GM23248 (cell line): Measurements from ENCODE around the gene TUBB3. TPM values are rescaled to one million over a fixed set of nuclear protein-coding genes. Genes with fewer than 3 reads are reported as not detected.
A peak's percentile ranks its signal among the peaks of the same experiment; 100 is the strongest.

Experiments
- DNase-seq: peaks from one replicate; pipeline ENCODE4 v3.0.0-alpha.2; 2015
- H2AFZ ChIP-seq: fragments of 200-600 bp; sonication (generic); 2 replicates; pipeline ENCODE4 v1.6.1; 2016; ENCODE audit warnings: antibody characterized with exemption
- H3F3A ChIP-seq: fragments of 200-600 bp; sonication (generic); 2 replicates; pipeline ENCODE4 v1.6.1; 2016; ENCODE audit warnings: mild to moderate bottlenecking, antibody characterized with exemption, mixed run types; ENCODE audit not compliant: insufficient read depth
- H3K27ac ChIP-seq: fragments of 200-600 bp; sonication (generic); 2 replicates; pipeline ENCODE4 v1.5.1; 2016; ENCODE audit warnings: mild to moderate bottlenecking
- H3K27me3 ChIP-seq: fragments of 200-600 bp; sonication (generic); replicated peaks from 2 replicates; pipeline ENCODE4 v1.6.1; 2016; ENCODE audit warnings: mild to moderate bottlenecking; ENCODE audit not compliant: insufficient read depth
- H3K36me3 ChIP-seq: fragments of 200-600 bp; sonication (generic); 2 replicates; pipeline ENCODE4 v1.6.1; 2016; ENCODE audit warnings: low read depth, mild to moderate bottlenecking
- H3K4me1 ChIP-seq: fragments of 200-600 bp; sonication (generic); 2 replicates; pipeline ENCODE4 v1.6.1; 2016; ENCODE audit warnings: mild to moderate bottlenecking; ENCODE audit not compliant: insufficient read depth
- H3K4me2 ChIP-seq: fragments of 200-600 bp; sonication (generic); one replicate; pipeline ENCODE4 v1.6.1; 2016; ENCODE audit warnings: mild to moderate bottlenecking; ENCODE audit not compliant: unreplicated experiment
- H3K4me3 ChIP-seq: fragments of 200-600 bp; sonication (generic); 2 replicates; pipeline ENCODE4 v1.5.1; 2016; ENCODE audit warnings: mild to moderate bottlenecking
- H3K79me2 ChIP-seq: fragments of 200-600 bp; sonication (generic); 2 replicates; pipeline ENCODE4 v1.6.1; 2016; ENCODE audit warnings: mild to moderate bottlenecking; ENCODE audit not compliant: insufficient read depth
- H3K9ac ChIP-seq: fragments of 200-600 bp; sonication (generic); 2 replicates; pipeline ENCODE4 v1.6.1; 2016; ENCODE audit warnings: mild to moderate bottlenecking
- H3K9me2 ChIP-seq: fragments of 200-600 bp; sonication (generic); 2 replicates; pipeline ENCODE4 v1.6.1; 2016; ENCODE audit warnings: mixed run types, mild to moderate bottlenecking, moderate library complexity; ENCODE audit not compliant: insufficient read depth
- H3K9me3 ChIP-seq: fragments of 200-600 bp; sonication (generic); one replicate; pipeline ENCODE4 v1.6.1; 2017; ENCODE audit warnings: low read depth
- H4K20me1 ChIP-seq: fragments of 200-600 bp; sonication (generic); 2 replicates; pipeline ENCODE4 v1.6.0; 2016; ENCODE audit not compliant: insufficient read depth
- EZH2 ChIP-seq: fragments of 200-600 bp; sonication (generic); IDR thresholded peaks from 2 replicates; pipeline ENCODE4 v1.6.1; 2018; ENCODE audit warnings: antibody characterized with exemption, mild to moderate bottlenecking; ENCODE audit not compliant: insufficient read depth, poor library complexity, severe bottlenecking
- EZH2phosphoT487 ChIP-seq: fragments of 200-600 bp; sonication (generic); IDR thresholded peaks from 2 replicates; pipeline ENCODE4 v1.6.1; 2018; ENCODE audit warnings: antibody characterized with exemption, moderate library complexity, mild to moderate bottlenecking, low read depth; ENCODE audit not compliant: insufficient read depth
- WGBS, 2 experiments: methylation state at CpG; one replicate each; pipeline ENCODE4 v1.1.6; 2015 to 2017; ENCODE audit warnings: low lambda C conversion rate in 2 of 2, low coverage in 1 of 2; ENCODE audit errors: missing lambda C conversion rate in 2 of 2; 5-methylcytosine and 5-hydroxymethylcytosine counted together
- in situ Hi-C: fragments of 300-500 bp; cut with MboI; formaldehyde crosslinking; loops from 2 replicates; pipeline ENCODE4 v1.15.0; 2020
- polyA plus RNA-seq: library from polyadenylated mRNA; unstranded; fragments of >200 nt; fragmentation: Nextera tagmentation; extraction: Ambion mirVana; gene quantifications from 2 replicates; pipeline ENCODE4 v1.2.1, GENCODE V29; 2016
- total RNA-seq: library from RNA; depleted of rRNA; stranded (reverse); fragments of >200 nt; shearing (Covaris generic); gene quantifications from 2 replicates; pipeline ENCODE4 v1.2.3, GENCODE V29; 2014

TUBB3 gene
- total and polyA plus RNA-seq, 2 experiments from 2014 or later, result 95.8 to 215 TPM

DNA sequence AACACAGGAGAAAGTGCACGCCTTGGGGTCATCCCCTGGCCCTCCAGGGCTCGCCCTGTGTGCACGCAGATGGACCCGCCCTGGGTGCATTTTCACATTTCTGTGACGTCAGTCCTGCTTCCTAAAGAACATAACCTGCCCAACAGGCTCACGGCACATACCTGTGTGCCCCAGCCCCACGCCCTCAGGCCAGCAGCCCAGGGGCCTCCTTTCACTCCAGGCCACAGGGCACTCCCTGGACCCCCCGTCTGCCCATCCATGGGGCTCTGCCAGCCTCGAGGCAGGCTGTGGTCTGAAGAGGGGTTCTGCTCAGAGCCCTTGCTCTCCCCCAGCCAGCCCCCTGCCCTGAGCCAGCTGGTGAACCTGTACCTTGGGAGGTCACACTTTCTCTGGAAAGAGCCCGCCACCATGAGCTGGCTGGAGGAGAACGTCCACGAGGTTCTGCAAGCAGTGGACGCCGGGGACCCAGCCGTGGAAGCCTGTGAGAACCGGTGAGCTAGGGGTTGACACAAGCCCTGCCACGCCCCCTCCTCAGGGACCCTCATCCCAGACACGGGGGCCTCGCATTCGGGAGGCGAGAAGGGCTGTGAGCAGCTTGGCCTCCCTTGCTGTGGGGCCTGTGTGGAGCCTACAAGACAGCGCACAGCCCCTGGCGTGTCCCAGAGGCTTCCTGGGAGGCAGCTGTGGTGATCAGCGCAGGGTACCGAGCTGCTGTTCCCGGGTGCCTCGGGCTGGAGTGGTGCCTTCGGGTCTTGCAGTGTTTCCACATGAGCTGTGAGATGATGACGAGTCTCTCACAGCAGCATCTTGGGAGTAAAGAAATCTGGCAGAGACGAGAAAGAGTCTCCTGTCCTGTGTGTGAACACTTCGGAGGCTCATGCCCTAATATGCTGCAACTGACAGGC, 18.3 kb upstream of the TUBB3 start:
- DNase-seq, result no peak
- Histone ChIP-seq H2AFZ (no peak overlapping the region), H3K9ac (no peak overlapping the region), H3K9me2 (no peaks in the 10 kb centered on the region), H3F3A (no peaks in the 10 kb centered on the region), H3K4me1 (0 out of 2 replicates have a peak, but pooled peaks cover under 1% of the 10 kb centered on the region), H3K9me3 (no peaks in the 10 kb centered on the region), H4K20me1 (no peaks in the 10 kb centered on the region), H3K4me3 (no peak overlapping the region), H3K27me3 (no peaks in the 10 kb centered on the region), H3K79me2 (peaks cover 10% of the 10 kb centered on the region; the same call in 1 of the 2 replicates), H3K27ac (no peak overlapping the region), H3K36me3 (peaks cover 21% of the 10 kb centered on the region; the same call in 1 of the 2 replicates), H3K4me2 (no peak overlapping the region)
- in situ Hi-C loops, result no loop called here
- 84 to 88% methylated on average over 30 of the region's 31 CpGs for WGBS, 2 experiments
- no peak for TF ChIP-seq EZH2phosphoT487
- no peak for TF ChIP-seq EZH2

DNA sequence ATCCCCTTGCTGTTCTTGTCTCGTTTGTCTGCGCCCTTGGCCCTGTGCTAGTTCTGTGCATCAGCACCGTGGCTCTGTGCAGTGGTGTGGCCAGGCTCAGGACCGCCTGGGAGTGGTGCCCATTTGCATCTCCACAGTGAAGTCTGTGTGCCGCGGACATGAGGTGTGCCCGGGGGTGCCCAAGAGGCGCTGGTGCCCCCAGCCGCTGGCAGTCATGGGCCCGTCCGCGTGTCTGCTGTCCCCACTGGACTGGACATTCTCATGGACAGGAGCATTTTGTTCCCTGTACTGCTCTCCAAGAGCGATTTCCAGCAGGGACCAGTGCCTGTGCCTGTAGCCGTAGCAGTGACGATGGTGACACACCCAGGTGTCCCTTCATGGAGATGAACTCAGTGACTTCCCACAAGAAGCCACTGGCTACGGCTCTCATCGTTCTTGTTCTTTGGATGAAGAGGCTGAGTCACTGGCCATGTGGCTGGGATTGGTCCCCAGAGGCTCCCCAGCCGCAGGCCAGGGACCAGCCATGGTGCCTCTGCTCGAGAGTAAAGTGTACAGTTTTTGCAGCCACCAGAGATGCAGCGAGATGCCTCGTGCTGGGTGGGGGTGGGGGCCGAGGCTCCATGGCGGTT, 17.5 kb upstream of the TUBB3 start:
- no peak overlapping the region for H3K4me3 ChIP-seq
- TF ChIP-seq EZH2phosphoT487 (no peak), EZH2 (no peak)
- H3F3A ChIP-seq, result no peaks in the 10 kb centered on the region
- H3K4me2 ChIP-seq, result no peak overlapping the region
- no peaks in the 10 kb centered on the region for H3K27me3 ChIP-seq
- H3K79me2 ChIP-seq, result peaks cover 3% of the 10 kb centered on the region; the same call in 1 of the 2 replicates
- no peaks in the 10 kb centered on the region for H3K9me3 ChIP-seq
- WGBS, 2 experiments, result 88 to 92% methylated on average over 22 to 23 of the region's 23 CpGs
- DNase-seq, result peak; percentile 30
- no peak overlapping the region for H3K27ac ChIP-seq
- H3K9me2 ChIP-seq, result no peaks in the 10 kb centered on the region
- H3K36me3 ChIP-seq, result peaks cover 18% of the 10 kb centered on the region; the same call in 1 of the 2 replicates
- in situ Hi-C loops, result no loop called here
- H2AFZ ChIP-seq, result no peak overlapping the region
- H3K4me1 ChIP-seq, result 0 out of 2 replicates have a peak, but pooled peaks cover 4% of the 10 kb centered on the region
- H3K9ac ChIP-seq, result no peak overlapping the region
- no peaks in the 10 kb centered on the region for H4K20me1 ChIP-seq

DNA sequence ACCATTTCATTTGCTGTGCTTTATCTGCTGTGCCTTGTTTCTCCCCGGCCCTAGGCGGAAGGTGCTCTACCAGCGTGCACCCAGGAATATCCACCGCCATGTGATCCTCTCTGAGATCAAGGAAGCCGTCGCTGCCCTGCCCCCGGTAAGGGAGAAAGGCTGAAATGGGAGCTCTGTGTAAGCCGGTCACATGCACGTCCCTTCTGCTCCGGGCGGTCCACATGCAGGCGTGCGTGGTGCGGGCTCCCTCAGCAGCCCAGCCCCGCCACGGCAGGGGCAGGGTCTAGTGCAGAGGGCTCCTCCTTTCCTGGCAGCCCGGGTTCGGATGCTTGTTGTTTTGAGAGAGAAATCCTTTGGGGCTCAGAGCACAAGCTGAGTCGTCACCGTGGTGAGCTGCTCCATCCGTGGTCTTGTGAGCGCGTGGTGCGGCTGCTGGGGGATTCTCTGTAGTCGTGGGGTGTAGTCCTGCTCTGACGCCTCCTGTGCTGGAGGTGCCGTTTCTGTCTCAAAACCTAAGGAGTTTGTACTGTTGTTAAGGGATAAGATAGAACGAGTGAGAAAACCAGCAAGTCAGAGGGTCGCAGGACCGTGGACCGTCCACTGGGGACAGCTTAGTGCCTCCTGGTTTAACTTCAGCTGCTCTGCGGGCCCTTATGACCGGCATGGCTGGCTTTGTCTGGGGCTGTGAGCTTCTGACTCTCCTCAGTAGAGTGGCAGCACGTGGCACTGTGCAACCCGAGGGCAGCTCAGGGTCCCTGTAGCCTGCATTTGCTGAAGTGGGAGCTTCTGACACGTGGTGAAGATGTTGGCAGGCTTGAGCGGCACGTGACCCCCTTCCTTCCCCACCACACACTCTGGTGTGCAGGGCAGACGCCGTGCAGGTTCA, 16.8 kb upstream of the TUBB3 start:
- no peak for DNase-seq
- Histone ChIP-seq H3K4me2 (no peak overlapping the region), H3F3A (no peaks in the 10 kb centered on the region), H3K79me2 (no peaks in the 10 kb centered on the region), H3K27ac (no peak overlapping the region), H3K4me1 (0 out of 2 replicates have a peak, but pooled peaks cover 4% of the 10 kb centered on the region), H3K4me3 (no peak overlapping the region), H3K36me3 (peaks cover 20% of the 10 kb centered on the region; the same call in 1 of the 2 replicates), H2AFZ (no peak overlapping the region), H3K9me3 (no peaks in the 10 kb centered on the region), H3K9me2 (no peaks in the 10 kb centered on the region), H3K9ac (no peak overlapping the region), H3K27me3 (no peaks in the 10 kb centered on the region), H4K20me1 (no peaks in the 10 kb centered on the region)
- WGBS, 2 experiments, result 96 to 98% methylated on average over 39 to 40 of the region's 40 CpGs
- in situ Hi-C loops, result no loop called here
- TF ChIP-seq EZH2phosphoT487 (no peak), EZH2 (no peak)
